Muscle layer of duodenum (tissue), 2 donors: Measurements from ENCODE around the gene RAVER2.
"Not testable (repeated sequence)": the region's sequence is repeated elsewhere in the genome, so short reads cannot be mapped to it uniquely, and the experiment has no call there.

ENCODE experiments used
- H3K27ac ChIP-seq: one replicate; pipeline ENCODE4 v1.7.0; 2013; ENCODE audit warnings: mild to moderate bottlenecking, low read length
- H3K27me3 ChIP-seq: one replicate; pipeline ENCODE4 v1.7.0; 2013; ENCODE audit warnings: low read depth, mild to moderate bottlenecking, control low read depth, low read length
- H3K36me3 ChIP-seq, 2 donors: one replicate each; pipeline ENCODE4 v1.7.0; 2013; ENCODE audit warnings: low read length in 2 of 2, control low read depth in 1 of 2, mild to moderate bottlenecking in 1 of 2; ENCODE audit not compliant: insufficient read depth in 2 of 2, control insufficient read depth in 1 of 2
- H3K4me1 ChIP-seq, 2 donors: one replicate each; pipeline ENCODE4 v1.7.0; 2013; ENCODE audit warnings: low read length in 2 of 2, mild to moderate bottlenecking in 2 of 2, control low read depth in 1 of 2, moderate library complexity in 1 of 2; ENCODE audit not compliant: insufficient read depth in 2 of 2, control insufficient read depth in 1 of 2
- H3K4me3 ChIP-seq, 2 donors: one replicate each; pipeline ENCODE4 v1.7.0; 2013; ENCODE audit warnings: low read length in 2 of 2, low read depth in 1 of 2, mild to moderate bottlenecking in 1 of 2
- H3K9me3 ChIP-seq, 2 donors: one replicate each; pipeline ENCODE4 v1.7.0; 2013; ENCODE audit warnings: low read length in 2 of 2, control low read depth in 1 of 2, mild to moderate bottlenecking in 1 of 2; ENCODE audit not compliant: control insufficient read depth in 1 of 2
- donor health status: healthy.

Gene RAVER2

DNA sequence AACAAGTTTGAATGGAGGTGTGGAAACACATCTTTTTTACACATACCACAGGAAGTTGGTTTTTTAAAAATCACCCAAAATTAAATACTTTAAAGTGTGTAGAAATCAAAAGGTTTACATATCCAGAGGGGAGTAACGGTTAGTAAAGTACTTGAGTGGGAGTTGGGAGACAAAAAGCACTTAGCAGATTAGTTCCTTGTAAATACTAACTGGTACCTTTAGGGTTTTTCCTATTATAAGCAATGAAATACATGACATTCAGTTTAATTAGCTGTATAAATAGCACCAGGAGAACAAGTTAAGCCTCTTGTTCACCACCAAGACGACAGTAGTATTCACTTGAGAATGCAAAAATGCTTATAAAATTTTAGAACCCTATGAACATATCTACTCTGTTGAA, 23.7 kb upstream of the RAVER2 start:
- Histone ChIP-seq H3K4me3 (no peak overlapping the region), H3K9me3 (no peaks in the 10 kb centered on the region), H3K36me3 (no peaks in the 10 kb centered on the region), H3K27me3 (no peaks in the 10 kb centered on the region), H3K4me1 (no peaks in the 10 kb centered on the region), H3K27ac (no peak overlapping the region)

DNA sequence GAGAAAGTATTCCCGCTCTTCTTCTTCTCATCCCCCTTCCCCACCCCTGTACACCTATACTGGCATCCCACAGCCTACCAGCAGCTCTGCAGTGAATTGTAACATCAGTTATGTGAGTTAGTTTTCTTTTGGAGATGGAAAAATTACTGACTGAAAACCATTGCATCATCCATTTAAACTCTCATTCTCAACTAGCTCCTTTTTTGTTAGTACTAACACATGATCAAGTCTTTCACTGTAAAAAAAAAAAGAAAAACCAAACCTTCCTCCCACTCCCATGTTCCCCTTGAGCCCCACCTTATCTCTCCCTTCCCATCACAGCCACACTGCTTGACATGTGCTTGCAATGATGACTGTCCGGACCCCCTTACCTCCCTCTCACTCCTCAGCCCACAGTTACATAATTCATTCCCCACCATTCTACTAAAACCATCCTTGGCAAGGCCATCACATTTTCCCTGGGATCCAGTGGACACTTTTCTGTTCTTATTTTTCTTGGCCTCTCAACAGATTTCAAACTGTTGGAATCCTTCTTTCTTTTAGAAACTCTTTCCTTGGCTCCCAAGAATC, 23.2 kb upstream of the RAVER2 start:
- Histone ChIP-seq H3K27me3 (no peaks in the 10 kb centered on the region), H3K4me1 (no peaks in the 10 kb centered on the region), H3K4me3 (no peak overlapping the region), H3K9me3 (no peaks in the 10 kb centered on the region), H3K27ac (no peak overlapping the region), H3K36me3 (no peaks in the 10 kb centered on the region)

DNA sequence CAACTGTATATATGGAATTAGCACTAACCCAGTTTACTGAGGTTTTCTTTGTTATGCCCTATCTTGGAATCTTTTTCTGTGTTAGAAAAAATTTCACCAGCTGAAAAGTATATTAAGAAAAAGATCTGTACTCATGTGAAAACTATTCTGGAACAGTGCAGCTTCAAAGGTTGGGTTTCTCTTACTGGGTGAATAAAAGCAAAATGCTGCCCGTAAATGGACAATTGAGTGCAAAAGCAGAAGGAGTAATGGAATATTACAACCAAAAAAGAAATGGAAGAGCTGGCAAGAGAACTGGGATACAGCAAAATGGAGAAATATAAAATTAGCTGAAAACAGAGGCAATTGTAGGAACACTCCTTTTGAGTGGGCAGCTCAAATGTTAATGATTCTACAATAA, 17.0 kb upstream of the RAVER2 start:
- H3K27ac ChIP-seq, result no peak overlapping the region
- H3K27me3 ChIP-seq, result no peaks in the 10 kb centered on the region
- no peaks in the 10 kb centered on the region for H3K36me3 ChIP-seq
- no peak overlapping the region for H3K4me3 ChIP-seq
- no peaks in the 10 kb centered on the region for H3K4me1 ChIP-seq
- H3K9me3 ChIP-seq, result no peaks in the 10 kb centered on the region

DNA sequence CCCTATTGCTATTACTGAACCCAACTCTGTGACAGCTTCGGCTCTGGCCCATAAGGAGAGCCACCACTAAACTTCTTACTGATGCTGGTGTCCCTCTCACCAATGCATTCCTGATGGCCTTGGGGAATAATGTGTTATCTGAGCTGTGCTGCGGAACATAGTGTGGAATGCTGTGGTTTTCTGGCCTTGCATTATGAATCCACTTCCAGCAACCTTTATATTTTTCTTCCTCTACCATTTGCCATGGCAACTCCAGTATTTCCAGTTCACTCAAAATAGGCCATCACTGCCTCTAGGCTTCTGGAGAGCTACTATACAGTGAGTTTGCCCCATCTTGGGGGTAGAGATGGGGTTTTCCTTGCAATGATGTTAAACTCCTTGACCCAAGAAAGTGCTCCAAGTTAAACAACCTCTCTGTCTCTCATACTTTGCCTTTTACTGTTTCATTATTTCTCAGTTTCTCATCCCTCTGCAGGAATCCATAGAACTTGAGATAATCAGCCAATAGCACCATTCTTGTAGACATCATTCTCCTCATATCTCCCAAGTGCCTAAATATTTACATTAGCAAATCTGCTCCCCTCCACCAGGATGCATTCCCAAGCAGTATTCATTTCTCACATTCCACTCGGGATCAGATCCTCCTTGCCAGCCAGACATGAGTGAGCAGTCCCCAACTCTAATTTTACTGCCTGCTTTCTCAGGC, 11.1 kb upstream of the RAVER2 start:
- H3K4me1 ChIP-seq, result no peaks in the 10 kb centered on the region
- no peak overlapping the region for H3K27ac ChIP-seq
- no peaks in the 10 kb centered on the region for H3K36me3 ChIP-seq
- no peak overlapping the region for H3K4me3 ChIP-seq
- H3K27me3 ChIP-seq, result no peaks in the 10 kb centered on the region
- H3K9me3 ChIP-seq, result no peaks in the 10 kb centered on the region

DNA sequence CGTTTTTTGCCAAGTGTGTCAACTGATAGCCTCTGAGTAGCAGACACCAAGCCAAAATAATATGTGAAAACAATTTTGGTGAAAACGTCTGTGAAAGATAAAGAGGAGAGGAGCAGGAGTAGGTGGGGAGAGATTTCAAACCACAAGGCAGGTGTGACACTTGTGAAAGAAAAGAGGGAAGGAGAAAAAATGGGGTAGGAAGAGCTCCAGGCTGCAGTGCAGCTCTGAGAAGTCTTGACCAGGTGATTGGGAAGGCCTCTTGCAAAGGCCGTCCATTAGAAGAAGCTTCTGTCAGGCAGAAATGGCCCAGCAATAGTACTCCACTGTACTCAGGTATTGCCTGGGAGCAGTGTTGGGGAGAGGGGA, 10.6 kb upstream of the RAVER2 start:
- Histone ChIP-seq H3K4me3 (no peak overlapping the region), H3K27ac (no peak overlapping the region), H3K9me3 (no peaks in the 10 kb centered on the region)

DNA sequence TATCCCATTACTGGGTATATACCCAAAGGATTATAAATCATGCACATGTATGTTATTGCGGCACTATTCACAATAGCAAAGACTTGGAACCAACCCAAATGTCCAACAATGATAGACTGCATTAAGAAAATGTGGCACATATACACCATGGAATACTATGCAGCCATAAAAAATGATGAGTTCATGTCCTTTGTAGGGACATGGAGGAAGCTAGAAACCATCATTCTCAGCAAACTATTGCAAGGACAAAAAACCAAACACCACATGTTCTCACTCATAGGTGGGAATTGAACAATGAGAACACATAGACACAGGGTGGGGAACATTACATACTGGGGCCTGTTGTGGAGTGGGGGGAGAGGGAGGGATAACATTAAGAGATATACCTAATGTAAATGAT, 4.2 kb upstream of the RAVER2 start:
- H3K36me3 ChIP-seq, H3K9me3 ChIP-seq, H3K27ac ChIP-seq, H3K4me1 ChIP-seq, H3K27me3 ChIP-seq, H3K4me3 ChIP-seq: not testable (repeated sequence)

More for the DNA sequence above, 10.6 kb upstream of the RAVER2 start:
- H3K4me1 ChIP-seq, result no peaks in the 10 kb centered on the region
- H3K36me3 ChIP-seq, result no peaks in the 10 kb centered on the region
- H3K27me3 ChIP-seq, result no peaks in the 10 kb centered on the region

DNA sequence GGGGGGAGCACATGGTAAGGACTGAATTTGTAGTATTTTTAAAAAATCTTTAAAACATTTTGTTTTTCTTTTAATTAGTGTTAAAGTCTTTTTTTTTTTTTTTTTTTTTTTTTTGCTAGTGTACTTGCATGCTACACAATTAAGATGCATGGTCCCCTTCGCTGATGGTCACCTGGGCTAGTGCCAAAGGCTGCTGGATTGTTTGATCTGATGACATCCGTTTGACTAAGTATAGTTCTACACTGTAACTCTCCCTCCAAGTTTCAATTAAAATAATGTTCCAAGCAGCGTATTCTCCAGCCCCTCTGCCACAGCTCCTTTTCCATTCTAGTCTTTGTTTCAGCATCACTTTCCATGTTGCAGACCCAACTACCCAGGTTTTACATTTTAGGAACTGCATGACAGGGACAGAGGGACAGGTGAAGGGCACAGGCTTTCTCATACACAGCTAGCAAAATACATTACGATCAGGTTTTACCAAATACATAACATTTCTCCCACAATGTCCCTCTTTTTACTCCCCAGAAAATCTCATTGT, 852 bp upstream of the RAVER2 start:
- H3K36me3 ChIP-seq, result no peaks in the 10 kb centered on the region

DNA sequence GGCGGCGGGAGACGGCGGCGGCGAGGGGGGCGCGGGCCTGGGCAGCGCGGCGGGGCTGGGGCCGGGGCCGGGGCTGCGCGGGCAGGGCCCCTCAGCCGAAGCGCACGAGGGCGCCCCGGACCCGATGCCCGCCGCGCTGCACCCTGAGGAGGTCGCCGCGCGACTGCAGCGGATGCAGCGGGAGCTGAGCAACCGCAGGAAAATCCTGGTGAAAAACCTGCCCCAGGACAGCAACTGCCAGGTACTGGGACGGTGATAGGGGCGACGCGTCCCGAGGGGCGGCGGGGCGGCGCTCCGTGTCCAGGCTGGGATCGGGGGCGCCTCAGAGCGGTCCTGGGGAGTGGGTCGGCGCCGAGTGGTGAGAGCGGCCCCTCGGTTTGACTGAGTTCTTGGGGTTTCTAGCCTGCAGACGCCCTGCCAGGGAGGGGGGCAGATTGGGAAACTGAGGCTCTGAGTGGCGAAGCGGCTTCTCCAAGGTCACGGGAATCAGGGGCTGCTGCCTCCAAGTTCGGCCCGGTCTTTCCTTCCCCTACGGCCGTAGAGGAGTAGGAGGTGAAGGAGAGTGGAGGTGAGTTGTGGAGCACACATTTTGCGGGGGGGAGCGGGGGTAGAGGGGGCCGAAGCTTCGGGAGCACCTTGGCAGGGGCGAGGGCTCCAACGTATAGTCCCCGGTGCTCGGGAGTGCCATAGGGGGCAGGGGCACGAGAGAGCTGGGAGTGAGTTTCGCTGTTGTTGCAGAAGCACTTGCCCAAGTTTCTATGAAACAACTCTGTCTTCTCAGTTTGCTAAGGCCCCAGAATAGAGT, 508 bp downstream of the RAVER2 start:
- Histone ChIP-seq H3K27me3 (no peaks in the 10 kb centered on the region), H3K4me1 (peaks cover 0 to 17% of the 10 kb centered on the region in 2 donors), H3K27ac (peak overlapping the region; percentile 72), H3K9me3 (no peaks in the 10 kb centered on the region), H3K4me3 (peak overlapping the region; percentile 74 to 94), H3K36me3 (no peaks in the 10 kb centered on the region)

More for the DNA sequence above, 852 bp upstream of the RAVER2 start:
- H3K27ac ChIP-seq, result no peak overlapping the region
- H3K4me3 ChIP-seq, result peak overlapping the region; percentile 50 to 94
- peaks cover 0 to 17% of the 10 kb centered on the region in 2 donors for H3K4me1 ChIP-seq
- no peaks in the 10 kb centered on the region for H3K9me3 ChIP-seq
- H3K27me3 ChIP-seq, result no peaks in the 10 kb centered on the region

DNA sequence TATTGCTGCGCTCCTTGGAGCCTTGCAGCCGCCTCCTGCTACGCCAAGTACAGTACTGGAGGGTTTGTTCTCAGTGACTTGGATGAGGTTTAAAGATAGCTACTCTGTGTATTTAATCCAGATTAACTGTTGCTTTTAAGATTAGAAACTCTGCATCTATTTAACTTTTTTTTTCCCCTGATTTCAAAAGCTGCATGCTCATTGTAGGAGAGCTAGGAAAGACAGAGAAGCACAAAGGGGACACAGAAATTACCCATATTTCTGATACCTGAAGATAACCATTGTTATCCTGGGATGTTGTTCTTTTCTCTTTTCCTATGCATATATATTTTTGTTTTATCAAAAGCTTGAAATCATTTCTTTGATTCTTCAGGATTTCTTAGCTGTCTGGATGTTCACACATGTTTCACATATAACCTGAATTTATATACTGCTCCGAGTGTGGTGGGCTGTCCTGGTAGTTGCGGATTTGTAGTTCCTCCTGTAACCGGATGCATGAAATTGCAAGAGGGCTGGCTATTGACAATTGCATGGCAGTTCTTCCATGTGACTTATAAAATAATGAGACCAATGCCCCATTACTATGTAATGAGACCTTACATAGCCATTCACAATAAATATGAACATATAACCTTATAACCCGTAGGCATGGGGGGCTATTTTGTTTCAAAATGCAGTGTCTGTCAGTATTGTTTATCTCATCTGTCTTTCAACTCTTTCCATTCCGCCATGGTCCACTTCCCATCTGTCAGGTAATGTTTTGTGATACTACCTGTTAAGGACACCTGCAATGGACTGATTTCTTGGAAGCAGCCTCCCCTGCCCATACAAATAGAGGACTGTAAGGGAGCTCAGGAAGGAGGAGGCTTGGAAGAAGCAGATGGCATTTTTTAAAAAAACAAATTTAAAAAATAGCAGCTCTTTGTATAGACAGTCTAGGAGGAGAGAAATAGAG, 1.4 kb downstream of the RAVER2 start:
- peaks cover 0 to 17% of the 10 kb centered on the region in 2 donors for H3K4me1 ChIP-seq
- peak overlapping the region; percentile 72 for H3K27ac ChIP-seq
- H3K27me3 ChIP-seq, result no peaks in the 10 kb centered on the region
- H3K4me3 ChIP-seq, result peak overlapping the region; percentile 74 to 94
- H3K9me3 ChIP-seq, result no peaks in the 10 kb centered on the region
- H3K36me3 ChIP-seq, result no peaks in the 10 kb centered on the region

DNA sequence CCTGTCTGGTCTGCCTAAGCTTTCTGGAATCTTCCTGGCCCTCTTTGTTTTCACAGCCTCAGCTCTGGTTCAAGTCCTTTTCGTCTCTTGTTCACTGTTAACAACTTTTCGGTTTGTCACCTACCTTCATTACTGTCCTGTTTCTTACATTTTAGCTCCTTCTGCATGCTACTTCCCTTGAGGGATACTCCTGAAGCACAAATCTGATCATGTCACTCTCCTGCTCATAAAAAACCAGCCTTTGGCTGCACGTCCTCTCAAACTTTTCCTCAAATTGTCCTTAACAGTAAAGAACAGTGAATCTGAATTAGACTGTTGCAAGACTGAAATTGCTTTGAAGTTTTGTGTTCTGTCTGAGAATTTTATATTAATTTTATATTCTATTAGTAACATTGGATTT, 3.3 kb downstream of the RAVER2 start:
- H3K4me1 ChIP-seq, result peaks cover 0 to 17% of the 10 kb centered on the region in 2 donors
- H3K27me3 ChIP-seq, result no peaks in the 10 kb centered on the region
- H3K9me3 ChIP-seq, result no peaks in the 10 kb centered on the region
- peak overlapping the region in 1 of 2 donors; percentile 31 for H3K4me3 ChIP-seq
- no peak overlapping the region for H3K27ac ChIP-seq
- no peaks in the 10 kb centered on the region for H3K36me3 ChIP-seq
